ENCODE measurements around the gene SPOCK2. TPM values are rescaled to one million over a fixed set of nuclear protein-coding genes. Genes with fewer than 3 reads are reported as not detected.

SPOCK2 gene
- total and polyA plus RNA-seq, 2 of the 13 experiments (the other 11 are each of a cell fraction or from before 2014, with no cell fraction given): 8.6 to 30.6 TPM

GRCh38 chr10:72068901-72069446 lies 19.4 kb downstream of the SPOCK2 start (continued):
- TF ChIP-seq ARHGAP35 (CRISPR knock-in tag; IDR thresholded peaks at IDR 0.05; ENCODE audit: borderline replicate concordance) (0 out of 2 replicates have a peak, but pooled peaks have one; percentile 64), ZFP1 (CRISPR knock-in tag; IDR thresholded peaks at IDR 0.05) (peak; percentile 35; the same call in 1 of the 2 replicates), KDM5B (CRISPR knock-in tag; IDR thresholded peaks at IDR 0.05; ENCODE audit: borderline replicate concordance) (peak; percentile 48; the same call in 1 of the 2 replicates), ZMYM3 (CRISPR knock-in tag; IDR thresholded peaks at IDR 0.05) (peak; percentile 84), ZNF709 (CRISPR knock-in tag; IDR thresholded peaks at IDR 0.05) (no peak), ZNF251 (CRISPR knock-in tag; IDR thresholded peaks at IDR 0.05) (no peak), ARNT (IDR thresholded peaks at IDR 0.05) (no peak), JUND (CRISPR knock-in tag; IDR thresholded peaks at IDR 0.05) (peak; percentile 78), ZNF879 (CRISPR knock-in tag; IDR thresholded peaks at IDR 0.05) (no peak), KLF9 (CRISPR knock-in tag; IDR thresholded peaks at IDR 0.05; ENCODE audit: low read depth) (no peak), ETS1 (CRISPR knock-in tag; IDR thresholded peaks at IDR 0.05) (no peak), ZNF350 (CRISPR knock-in tag; IDR thresholded peaks at IDR 0.05; ENCODE audit: borderline replicate concordance, low read depth) (no peak), HNF4A (CRISPR knock-in tag; IDR thresholded peaks at IDR 0.05) (peak; percentile 88), FOXP4 (CRISPR knock-in tag; IDR thresholded peaks at IDR 0.05) (peak; percentile 49), MIER3 (CRISPR knock-in tag; IDR thresholded peaks at IDR 0.05; ENCODE audit: borderline replicate concordance) (peak; percentile 58; the same call in 1 of the 2 replicates), EEA1 (CRISPR knock-in tag; IDR thresholded peaks at IDR 0.05; ENCODE audit: borderline replicate concordance) (0 out of 2 replicates have a peak, but pooled peaks have one; percentile 40), ZNF784 (CRISPR knock-in tag; IDR thresholded peaks at IDR 0.05; ENCODE audit: borderline replicate concordance) (0 out of 2 replicates have a peak, but pooled peaks have one; percentile 22), MED1 (CRISPR knock-in tag; IDR thresholded peaks at IDR 0.05) (peak; percentile 69), IKZF5 (CRISPR knock-in tag; IDR thresholded peaks at IDR 0.05) (peak; percentile 65; the same call in 1 of the 2 replicates), HDAC1 (CRISPR knock-in tag; IDR thresholded peaks at IDR 0.05) (peak; percentile 64), BCL6 (CRISPR knock-in tag; IDR thresholded peaks at IDR 0.05) (peak; percentile 69), RARA (CRISPR knock-in tag; IDR thresholded peaks at IDR 0.05) (peak; percentile 95), MTA1 (CRISPR knock-in tag; IDR thresholded peaks at IDR 0.05; ENCODE audit: borderline replicate concordance) (peak; percentile 94; the same call in 1 of the 2 replicates)
- TF ChIP-seq, protein P1, sequence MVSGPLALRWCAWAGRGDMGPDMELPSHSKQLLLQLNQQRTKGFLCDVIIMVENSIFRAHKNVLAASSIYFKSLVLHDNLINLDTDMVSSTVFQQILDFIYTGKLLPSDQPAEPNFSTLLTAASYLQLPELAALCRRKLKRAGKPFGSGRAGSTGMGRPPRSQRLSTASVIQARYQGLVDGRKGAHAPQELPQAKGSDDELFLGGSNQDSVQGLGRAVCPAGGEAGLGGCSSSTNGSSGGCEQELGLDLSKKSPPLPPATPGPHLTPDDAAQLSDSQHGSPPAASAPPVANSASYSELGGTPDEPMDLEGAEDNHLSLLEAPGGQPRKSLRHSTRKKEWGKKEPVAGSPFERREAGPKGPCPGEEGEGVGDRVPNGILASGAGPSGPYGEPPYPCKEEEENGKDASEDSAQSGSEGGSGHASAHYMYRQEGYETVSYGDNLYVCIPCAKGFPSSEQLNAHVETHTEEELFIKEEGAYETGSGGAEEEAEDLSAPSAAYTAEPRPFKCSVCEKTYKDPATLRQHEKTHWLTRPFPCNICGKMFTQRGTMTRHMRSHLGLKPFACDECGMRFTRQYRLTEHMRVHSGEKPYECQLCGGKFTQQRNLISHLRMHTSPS (CRISPR knock-in tag; IDR thresholded peaks at IDR 0.05; ENCODE audit: low read depth): peak; percentile 95

All from HepG2 (cell line).